ENCODE results near the gene SAMD11.
A peak's percentile ranks its signal among the peaks of the same experiment; 100 is the strongest.

SAMD11 gene

DNA sequence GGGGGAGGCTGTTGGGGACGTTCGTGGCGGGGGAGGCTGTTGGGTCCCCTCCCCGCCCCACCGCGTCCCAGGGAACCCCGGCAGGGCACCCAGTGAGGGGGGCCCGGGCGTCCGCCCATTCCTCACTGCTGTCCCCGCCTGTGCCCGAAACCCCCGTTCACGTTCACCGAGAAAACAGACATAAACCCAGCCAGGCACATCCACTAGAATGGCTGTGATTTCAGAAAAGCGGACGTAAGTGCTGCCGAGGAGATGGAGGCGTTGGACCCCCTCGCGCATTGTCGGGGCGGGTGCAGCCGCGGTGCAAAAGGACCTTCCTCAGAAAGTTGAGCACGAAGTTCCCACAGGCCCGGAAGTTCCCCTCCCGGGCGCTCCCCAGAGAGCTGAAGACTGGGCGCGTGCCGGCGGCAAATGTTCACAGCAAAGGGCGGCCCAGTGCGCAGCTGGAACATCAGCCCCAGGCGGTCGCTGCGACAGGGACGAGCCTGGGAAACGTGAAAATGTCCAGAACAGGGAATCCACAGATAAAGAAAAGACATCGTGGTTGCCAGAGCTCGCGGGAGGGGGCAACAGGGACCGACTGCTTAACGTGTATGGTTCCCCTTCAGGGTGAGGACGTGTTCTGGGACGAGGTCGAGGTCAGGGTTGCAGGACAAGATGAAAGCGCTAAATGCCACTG is 18.5 kb upstream of the SAMD11 start:
- peak; percentile 62 to 71 for DNase-seq

DNA sequence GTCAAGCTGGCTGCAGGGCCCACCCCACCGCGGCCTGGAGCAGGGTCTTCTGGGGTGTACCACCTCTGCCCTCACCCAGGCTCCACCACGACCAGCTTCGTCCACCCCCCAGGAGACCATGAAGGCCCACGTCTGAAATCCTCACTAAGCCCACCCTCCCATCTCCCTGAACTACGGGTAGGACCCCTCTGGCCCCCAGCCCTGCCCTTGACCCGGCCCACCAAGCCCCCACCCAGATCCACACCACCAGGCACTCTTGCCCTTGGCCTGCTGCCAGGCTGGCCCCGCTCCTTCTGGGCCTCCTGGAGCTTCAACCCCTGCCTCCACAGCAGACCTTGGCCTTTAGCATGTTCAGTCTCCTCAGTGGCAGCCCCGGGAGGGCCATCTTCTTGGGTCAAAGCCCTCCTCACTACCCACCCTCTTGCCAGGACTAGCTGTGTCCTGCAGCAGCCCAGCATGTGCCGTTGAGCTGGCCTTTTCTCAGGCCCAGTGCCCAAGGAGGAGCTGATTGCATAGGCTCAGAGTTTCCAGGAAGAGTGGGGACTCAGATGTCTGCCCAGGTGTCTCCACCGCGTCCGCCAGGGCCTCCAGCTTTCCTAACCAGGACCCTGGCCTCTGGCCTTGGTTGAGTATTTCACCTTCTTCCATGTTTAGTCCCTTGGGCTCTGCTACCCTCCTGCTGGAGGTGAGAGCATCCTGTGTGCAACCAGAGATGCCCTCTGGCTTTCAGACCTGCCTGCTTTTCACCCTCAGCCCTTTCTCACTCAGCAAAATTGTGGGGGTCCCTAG is 17.7 kb upstream of the SAMD11 start:
- no peak for DNase-seq

DNA sequence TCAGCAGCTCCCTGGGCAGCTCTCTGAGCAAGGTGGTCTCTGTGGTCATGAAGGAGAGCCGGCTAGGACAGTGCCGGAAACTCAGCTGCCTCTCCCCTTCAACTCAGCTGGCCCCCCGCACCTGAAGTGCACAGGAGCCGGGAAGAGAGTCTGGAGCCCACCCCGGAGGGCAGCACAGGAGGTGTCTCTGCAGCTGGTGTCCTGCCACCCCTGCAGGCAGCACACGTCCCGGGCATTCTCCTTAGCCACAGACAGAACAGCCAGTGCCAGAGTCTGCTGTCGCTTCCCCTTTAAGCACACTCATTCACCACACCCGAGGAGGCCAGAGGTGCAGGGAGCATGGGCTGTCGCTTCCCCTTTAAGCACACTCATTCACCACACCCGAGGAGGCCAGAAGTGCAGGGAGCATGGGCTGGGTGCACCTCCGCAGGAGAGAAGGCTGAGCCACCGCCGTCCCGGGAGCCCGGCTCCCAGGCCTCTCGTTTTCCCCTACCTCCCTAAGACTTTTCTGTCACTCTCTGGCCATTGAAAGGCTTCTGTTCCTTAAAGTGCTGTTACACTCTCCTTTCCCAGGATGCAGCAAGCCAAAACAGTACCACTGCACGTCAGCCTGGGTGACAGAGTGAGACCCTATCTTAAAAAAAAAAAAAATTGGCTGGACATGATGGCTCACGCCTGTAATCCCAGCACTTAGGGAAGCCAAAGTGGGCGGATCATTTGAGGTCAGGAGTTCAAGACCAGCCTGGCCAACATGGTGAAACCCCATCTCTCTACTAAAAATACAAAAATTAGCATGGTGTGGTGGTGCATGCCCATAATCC is 16.9 kb upstream of the SAMD11 start:
- DNase-seq: peak; percentile 82 to 86

DNA sequence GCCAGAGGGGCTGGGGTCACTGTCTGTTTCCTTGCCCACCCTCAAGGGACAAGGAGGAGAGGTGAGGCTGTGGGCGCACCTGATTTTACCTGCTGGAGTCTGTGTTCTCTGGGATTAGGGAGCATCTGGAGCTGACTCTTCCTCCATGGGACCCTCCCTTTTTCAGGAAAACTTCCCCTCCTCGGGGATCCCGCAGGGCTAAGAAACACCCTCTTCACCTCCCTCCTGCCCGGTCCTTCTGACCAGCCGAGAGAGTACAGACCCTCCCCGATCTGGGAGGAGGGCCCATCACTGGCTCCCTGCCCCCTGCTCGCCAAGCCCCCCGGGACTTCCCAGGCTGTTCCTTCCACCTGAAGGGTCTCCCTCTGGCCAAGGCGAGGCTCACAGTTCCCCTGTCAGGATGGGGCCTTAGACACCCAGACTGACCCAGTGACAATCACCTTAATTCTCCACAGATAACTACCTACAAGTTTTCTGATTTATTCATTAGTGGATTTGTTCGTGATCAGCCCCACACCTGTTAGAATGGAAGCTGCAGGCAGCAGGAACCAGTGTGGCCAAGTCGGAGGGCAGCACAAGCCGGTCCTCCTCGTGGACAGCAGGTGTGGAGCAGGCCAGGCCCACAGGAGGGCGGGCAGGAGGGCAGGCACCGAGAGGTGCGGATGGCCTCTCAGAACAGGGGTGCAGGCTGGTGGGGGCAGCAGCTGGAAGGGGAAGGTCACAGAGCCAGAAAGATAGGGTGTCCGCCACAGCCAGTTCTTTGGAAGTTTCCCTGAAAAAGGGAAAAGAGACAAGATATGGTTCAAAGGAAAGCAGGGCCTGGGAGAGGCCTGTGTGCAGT is 15.9 kb upstream of the SAMD11 start:
- DNase-seq: no peak

DNA sequence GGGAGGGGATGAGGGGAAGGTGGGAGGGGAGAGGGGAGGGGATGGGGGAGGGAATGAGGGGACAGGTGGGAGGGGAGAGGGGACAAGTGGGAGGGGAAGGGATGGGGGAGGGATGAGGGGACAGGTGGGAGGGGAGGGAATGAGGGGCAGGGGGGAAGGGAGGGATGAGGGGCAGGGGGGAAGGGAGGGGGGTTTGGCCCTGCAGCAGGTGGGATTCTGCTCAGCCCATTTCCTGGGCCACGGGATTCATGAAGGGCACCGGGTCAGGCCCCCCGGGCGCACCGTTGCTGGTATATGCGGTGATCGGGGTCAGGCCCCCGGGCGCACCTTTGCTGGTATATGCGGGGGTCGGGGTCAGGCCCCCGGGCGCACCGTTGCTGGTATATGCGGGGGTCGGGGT is 15.1 kb upstream of the SAMD11 start:
- no peak for DNase-seq

DNA sequence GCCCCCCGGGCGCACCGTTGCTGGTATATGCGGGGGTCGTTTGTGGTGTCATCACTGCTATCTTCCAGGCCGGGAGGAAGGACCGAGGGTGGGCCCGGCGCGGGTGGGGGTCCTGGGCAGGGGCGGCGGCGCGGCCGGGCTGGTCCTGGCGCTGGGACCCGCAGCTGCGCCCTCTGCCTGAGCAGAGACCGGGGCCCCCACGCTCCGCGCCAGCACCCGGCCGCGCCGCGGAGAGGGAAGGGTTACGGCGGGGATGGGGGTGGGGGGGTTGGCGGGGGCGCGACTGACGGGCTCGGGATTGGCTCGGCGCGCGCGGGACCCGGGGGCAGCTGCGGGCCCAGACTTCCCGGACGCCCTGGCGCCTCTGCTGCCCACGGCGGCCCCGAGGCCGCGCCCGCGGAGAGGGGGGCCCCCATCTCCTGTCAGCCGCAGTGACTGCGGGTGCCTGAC is 13.8 kb upstream of the SAMD11 start:
- DNase-seq: no peak

DNA sequence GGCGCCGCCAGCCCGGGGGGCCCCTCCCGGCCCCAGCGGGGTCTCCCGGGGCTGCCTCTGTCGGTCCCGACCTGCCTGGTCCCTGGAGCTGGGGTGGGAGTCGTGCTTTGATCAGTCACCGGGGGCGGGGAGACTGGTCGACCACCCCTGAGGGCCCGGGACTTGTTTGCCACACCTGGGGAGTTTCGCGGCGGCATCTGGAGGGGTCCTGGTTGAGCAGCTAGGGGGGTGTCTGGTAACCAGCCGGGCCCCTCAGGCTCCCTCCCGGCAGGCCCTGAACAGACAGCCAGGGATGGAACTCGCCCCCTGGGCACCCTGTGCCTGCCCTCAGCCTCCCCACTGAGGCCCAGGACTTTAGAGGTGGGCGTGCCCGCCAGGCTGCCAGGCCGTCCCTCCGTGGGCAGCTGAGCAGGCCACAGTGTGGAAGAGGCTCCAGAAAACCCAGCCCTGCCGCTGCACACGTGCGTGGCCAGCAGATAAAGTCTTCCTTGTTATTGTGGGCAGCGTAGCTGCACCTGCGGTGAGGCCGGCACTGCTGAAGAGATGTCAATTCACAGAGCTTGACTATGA is 13.3 kb upstream of the SAMD11 start:
- no peak for DNase-seq

DNA sequence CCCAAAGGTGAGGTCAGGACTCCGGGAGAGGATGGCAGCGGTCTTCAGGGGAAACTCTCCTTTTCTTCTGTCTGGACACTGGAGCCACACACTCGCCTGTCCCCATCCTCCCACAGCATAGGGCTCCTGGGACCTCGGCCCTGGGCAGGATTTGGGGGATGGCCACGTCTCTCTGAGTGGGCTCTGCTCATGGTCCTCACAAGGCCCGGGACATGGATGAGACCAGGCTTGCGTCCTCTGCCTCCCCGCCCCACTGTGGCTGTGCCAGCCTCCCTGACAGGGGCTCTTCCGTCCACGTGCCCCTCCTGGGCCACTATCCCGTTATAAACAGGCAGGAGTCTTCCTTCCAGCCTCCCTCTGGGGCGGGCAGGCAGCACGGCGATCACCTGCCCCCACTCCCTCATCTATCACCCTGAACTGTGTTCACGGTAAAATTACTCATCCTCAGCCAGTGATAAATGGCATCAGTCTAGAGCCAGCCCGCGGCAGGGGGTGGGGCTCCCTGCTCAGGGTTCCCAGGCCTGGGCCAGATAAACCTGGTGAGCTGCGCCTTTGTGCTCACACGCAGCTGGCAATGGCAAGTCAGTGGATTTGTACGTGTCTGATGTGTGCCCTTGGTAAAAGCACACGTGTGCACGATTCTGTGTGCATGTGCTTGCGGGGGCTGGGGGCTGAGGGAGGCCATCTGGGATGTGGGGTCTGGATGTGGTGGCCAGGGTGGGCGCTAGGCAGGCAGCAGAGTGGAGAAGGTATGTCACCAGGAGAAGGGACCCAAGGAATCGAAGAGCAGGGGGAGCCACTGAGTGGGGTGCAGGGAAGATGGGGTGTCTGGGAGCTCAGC is 12.6 kb upstream of the SAMD11 start:
- DNase-seq: no peak

DNA sequence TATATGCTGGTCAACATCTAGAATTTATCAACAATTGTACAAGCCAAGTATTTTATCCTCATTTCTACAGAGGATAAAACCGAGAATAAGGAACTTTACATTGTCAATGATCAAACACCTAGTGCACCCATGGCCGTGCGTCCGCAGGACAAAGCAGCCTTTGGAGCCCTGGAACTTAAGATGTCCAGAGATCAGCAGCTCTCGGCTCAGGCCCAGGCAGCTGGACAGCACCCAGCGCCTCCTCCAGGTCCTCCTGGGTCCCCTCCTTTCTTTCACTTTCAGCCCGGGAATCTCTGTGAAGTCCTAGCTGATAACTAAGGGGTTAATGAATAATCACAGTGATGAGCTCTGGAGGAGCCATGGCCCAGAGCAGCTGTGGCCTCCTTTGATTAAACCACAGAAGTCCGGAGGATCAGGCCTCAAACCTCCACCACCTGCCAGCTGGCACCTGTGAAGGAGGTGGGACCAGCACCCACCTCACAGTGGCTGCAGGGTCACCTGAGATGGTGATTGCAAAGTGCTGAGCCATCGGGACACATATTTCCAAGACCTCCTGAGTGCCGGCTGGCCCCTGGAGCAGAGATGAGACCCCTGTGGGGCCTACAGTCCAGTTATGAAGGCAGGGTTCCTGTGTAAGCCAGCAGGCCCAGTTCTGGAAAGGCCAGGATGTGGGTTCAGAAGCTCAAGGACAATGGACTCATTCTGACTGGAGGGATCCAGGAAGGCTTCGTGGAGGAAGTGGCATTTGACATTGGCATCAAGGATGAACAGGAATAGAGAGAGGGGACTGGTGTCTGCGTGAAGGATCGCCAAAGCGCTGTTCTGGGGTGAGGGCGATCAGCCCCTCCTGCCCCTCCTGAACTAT is 11.6 kb upstream of the SAMD11 start:
- DNase-seq: peak; percentile 61 to 71

DNA sequence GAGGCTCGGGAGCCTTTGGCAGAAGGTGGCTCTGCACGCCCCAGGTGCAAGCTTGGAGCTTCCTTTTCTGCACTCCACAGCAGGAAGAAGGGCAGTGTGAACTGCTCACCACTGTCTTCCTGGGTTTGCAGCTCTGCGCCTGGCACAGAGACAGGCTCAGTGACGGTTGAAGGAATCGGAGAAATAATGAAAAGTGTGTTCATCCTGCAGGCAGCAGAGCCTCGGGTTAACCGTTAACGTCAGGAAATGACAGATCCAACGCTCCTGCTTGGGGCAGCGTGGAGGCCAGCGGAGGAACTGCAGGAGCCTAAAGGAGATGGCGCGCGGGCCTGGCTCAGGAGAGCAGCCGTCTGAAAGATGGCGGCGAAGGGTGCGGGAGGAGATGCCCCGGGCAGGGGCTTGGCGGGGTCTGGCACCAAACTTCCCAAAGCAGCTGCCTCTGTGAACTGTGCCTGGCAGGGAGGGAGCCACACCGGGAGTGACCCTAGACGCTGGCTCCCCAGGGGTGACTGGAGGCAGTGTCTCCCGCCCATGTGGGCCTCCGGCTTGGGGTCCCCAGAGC is 10.9 kb upstream of the SAMD11 start:
- DNase-seq: peak; percentile 86 to 87

DNA sequence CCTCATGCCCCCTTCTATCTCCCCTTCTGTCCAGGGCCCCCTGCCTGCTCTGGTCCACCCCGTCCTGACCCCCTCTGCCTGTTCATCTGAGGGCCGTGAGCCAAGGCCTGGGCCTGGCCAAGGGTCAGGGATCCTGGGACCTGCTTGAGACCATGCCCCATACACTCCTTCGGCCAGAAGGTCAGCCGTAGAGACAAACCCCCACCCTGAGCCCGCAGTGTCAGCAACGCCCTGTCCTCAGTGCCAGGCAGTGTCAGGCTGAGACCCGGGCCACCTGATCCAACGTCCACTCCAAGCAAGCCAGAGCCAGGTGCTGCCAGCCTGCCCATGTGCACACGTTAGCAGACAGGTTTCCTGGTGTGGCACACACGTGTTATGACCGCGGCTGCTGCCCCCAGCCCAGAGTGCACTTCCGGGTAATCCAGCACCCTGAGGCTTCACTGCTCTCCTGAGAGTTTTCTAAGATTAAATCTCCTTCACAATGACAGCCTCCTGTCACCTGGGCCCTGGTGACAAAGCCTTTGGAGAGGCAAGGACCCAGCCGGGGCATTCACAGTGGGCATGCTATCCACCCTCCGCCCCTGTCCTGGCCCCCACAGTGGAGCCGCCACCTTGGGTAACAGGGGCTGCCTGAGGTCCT is 10.1 kb upstream of the SAMD11 start:
- no peak for DNase-seq

DNA sequence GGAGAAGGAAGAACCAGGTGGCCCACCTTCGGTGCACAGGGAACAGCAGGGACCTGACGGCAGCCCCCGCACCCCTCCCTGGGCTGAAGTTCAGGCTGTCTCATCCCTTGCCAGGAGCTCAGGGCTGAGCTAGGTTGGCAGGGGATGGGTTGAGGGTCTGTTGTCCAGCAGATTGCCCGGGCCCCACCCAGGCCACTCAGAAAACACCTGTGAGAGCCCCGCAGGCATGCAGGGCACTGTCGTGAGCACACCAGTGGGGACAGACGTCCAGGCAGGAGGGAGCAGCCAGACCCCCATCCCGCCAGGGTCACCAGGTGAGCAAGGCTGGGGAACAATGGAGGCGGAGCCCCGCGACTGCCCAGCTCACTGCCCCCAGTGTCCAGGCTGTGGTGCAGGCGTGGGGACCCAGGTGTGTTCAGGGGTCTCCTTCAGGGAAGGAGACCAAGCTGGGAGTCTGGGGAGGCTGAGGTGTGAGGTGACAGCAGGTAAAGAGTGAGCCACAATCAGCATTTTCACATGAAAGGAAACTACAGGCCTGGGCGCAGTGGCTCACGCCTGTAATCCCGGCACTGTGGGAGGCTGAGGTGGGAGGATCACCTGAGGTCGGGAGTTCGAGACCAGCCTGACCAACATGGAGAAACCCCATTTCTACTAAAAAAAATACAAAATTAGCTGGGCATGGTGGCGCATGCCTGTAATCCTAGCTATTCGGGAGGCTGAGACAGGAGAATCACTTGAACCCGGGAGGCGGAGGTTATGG is 9.4 kb upstream of the SAMD11 start:
- DNase-seq: no peak

DNA sequence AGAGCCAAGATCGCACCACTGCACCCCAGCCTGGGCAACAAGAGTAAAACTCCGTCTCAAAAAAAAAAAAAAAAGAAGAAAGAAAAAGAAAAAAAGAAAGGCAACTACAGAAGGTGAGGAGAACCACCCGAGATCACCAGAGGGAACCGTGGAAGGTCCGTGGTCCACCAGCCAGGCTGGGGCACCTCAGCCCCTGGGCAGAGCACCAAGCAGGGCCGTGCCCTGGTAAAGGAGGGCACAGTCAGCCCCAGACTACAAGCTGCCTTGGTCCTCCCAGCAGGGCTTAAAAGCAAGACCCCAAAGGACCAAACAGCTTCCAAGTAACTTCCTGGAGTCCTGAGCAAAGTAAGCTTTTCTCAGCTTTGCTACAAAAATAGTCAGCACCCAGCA is 8.8 kb upstream of the SAMD11 start:
- no peak for DNase-seq

DNA sequence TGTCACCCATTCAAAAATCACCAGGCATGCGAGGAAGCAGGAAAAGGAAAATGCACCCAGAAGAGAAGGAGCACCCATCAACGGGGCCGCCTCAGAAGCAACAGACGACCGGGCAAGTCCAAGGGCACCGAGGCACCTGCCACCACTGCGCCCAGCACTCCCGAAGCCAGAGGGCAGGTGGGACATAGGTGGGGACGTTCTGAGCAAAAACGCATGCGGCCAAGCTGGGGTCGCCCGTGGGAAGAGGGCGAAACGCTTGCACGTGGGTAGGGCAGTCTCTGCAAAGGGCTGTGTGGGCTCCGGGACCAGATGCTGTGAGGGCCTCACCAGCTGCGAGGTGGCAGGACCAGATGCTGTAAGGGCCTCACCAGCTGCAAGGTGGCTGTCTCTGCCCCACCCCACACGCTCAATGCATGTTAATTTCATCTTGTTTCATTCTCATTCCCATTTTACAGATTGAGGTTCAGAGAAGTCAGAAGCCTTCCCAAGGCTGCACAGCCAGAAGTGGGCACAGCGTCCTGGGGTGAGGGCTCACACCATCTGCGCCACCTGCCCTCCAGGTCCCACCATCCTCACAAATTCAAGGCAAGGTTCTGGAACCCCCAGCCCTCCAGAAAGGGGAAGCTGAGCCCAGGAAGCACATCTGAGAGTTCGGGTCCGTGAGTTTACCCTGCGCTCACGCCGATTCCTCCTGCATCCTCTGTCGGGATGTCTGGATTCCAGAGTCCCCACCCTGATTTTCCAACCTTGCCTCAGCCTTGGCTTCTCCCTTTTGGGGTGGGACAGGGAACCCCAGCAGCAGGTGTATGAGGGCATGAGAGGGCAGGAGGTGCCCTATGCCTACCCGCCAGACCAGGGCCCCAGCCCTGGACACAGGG is 8.2 kb upstream of the SAMD11 start:
- DNase-seq: no peak

DNA sequence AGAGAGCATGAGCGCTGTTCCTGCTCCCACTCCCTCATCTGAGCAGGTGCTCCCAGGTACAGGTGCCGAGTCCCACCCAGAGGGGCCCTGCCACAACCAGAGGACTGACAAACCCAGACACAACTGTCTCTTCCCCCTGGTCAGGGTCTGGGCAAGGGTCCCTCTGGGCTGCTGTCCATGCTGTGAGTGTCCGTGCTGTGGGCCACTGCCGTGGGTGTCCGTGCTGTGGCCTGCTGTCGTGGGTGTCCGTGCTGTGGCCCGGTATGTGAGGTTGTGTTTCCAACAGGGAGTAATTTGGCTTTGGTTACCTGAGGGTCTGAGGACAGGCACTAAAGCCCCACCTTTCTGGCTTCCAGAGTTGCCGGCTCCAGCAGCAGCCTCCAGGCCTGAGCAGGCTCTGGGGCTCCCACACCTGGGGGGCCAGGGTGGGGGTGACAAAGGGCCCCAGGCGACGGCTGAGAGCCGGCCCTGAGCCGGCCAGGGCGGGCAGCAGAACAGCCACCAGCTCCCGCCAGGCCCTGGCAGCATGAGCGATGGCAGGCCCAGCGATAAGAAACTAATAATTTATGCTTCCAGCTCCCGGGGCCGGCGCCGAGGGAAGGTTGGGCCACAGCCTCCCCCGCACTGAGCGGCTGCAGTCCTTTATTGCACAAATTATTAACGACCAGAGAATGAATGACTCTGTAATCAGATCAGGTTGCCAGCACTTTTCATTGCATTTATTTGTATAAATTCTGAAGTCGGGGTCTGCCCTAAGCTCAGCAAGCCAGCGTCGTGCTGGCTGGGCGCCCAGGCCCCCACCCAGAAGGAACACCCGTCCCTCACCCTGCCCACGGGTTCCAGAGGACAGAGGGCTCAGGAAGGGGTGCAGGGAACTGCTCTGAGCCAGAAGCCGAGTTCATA is 7.3 kb upstream of the SAMD11 start:
- DNase-seq: no peak

DNA sequence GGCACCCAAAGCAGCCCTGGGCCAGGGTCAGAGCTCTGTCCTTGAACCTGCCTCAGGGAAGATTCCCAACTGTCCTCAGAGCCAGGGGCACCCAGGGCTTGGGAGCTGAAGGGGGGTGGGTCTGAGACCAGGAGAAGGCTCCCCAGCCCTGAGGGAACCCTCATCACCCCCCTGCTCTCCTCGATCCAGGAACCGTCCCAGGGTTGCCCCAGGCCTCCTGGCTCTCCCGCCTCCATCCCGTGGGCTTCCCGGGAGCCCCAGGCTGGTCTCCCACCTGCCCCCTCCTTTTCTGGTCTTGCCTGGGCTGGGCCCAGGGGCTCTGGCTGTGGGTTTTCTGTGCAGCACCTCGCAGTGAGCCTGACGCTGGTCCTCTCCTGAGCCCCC is 6.7 kb upstream of the SAMD11 start:
- no peak for DNase-seq
